Astrocyte of the hippocampus (primary cell): Measurements from ENCODE around the gene PLA2G6.

Source experiments
- DNase-seq: peaks from one replicate; pipeline ENCODE4 v3.0.0; 2011; ENCODE audit warnings: low read depth, low spot score

The PLA2G6 gene, protein sequence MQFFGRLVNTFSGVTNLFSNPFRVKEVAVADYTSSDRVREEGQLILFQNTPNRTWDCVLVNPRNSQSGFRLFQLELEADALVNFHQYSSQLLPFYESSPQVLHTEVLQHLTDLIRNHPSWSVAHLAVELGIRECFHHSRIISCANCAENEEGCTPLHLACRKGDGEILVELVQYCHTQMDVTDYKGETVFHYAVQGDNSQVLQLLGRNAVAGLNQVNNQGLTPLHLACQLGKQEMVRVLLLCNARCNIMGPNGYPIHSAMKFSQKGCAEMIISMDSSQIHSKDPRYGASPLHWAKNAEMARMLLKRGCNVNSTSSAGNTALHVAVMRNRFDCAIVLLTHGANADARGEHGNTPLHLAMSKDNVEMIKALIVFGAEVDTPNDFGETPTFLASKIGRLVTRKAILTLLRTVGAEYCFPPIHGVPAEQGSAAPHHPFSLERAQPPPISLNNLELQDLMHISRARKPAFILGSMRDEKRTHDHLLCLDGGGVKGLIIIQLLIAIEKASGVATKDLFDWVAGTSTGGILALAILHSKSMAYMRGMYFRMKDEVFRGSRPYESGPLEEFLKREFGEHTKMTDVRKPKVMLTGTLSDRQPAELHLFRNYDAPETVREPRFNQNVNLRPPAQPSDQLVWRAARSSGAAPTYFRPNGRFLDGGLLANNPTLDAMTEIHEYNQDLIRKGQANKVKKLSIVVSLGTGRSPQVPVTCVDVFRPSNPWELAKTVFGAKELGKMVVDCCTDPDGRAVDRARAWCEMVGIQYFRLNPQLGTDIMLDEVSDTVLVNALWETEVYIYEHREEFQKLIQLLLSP

DNA sequence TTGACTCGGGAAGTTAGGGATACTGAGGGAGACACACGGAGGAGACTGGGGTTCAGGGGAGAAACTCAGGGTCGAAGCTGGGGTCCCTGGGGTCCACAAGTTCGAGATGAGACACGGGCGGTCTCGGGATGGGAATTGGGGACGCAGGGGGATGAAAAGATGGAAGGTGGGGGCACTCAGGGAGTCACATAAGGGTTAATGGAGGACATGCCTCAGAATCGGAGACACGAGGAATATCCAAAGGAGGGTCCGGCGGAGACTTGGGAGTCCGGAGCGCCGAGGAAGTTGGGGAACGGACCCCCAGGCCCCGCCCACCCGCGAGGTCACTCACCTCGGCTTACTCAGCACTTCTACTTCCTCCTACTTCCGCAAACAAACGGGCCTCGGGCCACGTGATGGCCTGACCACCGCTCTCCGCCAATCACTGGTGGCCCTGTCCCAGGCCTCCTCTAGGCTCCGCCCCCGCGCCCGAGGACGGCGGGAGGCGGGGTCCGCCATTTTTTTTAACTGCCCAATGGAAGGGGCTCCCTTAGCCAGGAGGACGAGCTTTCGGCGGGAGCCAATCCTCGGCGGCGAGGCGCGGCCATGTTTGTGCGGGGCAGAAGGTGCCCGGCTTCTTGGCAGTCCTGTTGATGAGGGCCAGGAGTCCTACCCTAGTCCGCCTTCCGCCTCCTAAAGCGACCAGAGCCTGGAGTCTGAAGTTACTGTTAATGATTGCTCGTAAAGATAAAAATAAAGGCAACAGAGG, at the start of gene PLA2G6:
TSS of gene PLA2G6 (minus strand) at position 378 of the 748 bp plus-strand sequence. CDS start 12,404 bp downstream, outside the sequence.
- DNase-seq, result peak; percentile 100

DNA sequence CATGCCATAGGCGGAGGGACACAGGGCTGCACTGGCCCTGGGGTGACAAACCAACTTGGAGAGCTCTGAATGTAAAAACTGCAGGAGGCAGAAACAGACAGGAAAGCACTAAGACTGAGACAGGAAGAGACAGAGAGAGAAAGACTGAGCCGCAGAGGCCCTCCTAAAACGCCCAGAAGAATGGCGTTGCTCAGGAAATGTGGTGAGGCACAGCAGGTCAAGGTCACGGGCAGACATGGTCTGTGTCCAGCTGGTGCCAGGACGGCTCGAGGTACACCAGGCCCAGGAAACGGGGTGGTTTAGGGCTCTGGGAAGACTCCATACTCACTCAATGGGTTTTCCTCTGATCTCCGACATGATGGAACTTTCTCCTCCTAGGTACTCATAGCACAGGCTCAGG, 49.3 kb upstream of the PLA2G6 start:
- DNase-seq, result no peak

DNA sequence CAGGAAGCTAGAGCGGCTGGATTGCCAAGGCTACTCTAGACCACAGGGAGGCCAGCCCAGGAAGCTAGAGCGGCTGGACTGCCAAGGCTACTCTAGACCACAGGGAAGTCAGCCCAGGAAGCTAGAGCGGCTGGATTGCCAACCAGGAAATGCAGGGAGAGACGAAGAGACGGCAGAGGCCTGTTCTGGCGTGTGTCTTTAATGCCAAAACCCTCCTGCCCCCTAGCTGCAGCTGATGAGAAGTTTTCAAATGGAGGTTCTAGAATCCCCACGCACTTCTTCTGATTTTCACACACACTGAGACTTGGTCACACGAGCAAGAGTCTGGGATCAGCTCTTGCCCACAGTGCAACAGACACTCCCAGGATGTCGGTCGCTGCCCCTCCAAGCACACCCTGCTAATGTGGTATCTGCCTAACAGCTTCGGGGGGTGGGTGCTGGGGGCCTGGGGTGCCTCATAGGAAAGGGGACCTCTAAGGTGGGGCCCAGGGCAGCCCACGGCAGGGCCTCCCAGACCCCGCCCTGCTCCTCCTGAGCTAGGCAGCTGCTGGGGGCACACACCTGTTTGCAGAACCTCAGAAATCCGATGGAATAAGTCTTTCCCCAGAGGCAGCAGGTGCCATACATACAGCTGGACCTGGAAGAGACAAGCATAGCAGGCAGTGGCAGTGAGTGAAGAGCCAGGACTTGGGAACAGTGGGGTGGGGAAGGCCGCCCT, 48.6 kb upstream of the PLA2G6 start:
- no peak for DNase-seq

DNA sequence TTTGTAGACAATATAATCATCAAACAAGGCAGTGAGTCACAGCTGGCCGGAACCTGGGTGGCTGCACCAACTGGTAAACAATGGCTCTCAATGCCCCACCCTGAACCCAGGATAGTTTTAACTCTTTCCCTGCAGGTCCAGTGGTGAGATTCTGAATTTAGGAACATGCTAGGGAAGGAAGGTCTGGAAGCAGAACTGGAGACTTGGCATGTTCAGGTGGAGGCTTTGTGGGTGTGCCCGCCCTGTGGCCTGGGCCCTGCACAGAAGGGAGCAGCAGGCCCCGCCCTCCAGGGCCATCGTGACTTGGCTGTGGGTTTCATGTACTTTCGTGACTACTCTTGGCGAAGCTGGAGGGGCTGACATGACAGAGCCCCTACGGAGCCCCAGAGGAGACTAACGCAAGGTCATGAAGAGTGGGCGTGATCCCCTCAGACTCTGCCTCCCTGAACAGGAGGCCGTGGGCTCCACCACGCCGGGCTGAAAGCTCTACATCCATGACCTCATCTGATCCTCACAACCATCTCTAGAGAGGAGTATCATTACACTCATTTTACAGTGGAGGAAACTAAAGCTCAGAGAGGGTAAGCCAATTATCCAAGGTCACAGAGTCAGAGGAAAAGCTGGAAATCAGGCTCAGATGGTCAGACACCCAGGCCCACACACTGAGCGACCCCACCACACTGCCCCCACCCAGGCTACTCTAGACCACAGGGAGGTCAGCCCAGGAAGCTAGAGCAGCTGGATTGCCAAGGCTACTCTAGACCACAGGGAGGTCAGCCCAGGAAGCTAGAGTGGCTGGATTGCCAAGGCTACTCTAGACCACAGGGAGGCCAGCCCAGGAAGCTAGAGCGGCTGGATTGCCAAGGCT, 47.5 kb upstream of the PLA2G6 start:
- peak; percentile 64 for DNase-seq

DNA sequence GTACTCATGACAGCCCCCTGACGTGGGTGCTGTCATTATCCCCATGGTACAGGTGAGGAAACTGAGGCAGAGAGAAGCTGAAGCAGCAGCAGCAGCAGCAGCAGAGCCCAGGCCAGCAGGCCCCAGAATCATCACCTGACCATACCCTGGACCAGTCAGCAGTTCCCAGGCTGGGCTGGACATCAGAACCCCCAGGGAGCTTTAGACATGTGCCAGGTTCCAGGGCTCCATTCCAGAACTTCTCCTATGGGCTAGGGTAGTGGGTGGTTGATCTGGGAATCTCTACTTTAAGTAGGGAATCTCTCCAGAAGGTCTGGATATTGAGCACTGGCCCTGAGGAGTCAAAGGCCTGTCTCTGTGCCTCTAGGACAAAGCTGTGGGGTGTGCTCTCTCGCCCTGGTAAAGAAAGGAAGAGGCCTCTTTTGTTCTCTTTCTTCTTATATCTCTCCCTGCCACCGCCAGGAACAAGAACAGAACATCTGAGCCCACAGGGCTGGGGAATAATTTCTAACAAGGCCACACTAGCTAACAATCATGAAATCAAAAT, 46.8 kb upstream of the PLA2G6 start:
- DNase-seq, result no peak

DNA sequence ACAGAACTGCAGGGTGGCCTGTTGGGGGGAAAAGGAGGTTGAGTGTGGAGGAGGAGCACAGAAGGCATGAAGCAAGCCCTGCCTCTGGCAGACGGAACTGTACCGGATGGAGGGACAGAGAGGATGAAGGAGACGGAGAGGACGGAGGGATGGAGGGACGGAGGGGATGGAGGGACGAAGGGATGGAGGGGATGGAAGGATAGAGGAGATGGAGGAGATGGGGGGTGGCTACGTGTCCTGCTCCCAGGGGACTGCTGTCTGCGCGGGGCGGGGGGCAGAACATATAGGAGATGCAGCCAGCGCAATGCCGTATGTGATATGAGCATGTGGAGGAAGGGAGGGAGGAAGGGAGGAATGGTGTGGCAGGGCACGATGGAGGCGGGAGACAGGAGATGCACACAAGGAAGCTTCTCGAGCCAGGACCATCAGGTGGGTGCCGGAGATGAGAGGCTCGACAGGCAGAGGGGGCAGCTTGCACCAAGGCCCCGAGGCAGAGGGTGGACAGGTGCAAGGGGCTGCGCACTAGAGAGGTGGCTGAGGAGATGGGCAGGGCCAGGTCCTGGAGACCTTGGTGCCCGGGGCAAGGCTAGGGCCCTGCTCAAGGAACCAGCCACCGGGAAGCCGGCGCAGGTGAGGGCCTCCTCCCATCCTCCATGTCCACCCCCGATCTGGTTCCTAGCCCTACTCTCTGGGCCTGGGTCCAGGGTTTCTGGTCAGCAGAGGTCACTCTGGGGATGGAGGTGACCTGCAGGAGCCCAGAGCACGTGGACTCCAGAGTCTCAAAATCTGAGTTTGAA, 45.4 kb upstream of the PLA2G6 start:
- no peak for DNase-seq

DNA sequence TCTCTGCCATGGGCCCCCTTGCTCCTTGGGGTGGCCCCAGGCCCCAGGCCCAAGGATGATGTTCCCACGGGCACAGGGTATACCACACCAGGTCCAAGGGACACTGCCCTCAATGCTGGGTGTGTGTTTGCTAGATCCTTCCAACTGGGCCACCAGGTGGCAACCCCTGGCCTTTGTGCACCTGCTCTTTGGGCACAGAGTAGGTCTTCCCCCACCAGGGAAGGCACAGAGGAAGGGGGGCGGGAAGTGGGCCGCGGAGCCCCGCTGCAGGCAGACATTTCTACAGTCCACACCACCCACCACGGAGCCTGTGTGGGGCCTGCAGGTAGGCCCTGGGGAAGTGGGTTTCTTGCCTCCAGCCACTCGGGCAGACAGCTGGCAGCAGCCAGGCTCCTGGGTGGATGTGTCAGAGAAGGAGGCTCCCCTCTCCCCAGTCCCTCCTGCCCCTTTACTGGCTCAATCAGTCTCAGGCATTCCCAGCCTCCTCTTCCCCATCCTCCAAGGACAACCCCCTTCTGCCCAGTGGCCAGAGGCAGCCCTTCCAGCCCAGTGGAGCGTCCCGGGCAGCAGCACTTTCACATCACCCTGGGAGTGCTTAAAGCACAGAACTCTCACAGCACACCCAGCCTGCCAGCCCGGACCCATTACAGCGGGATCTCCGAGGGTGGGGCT, 41.8 kb upstream of the PLA2G6 start:
- DNase-seq, result no peak

DNA sequence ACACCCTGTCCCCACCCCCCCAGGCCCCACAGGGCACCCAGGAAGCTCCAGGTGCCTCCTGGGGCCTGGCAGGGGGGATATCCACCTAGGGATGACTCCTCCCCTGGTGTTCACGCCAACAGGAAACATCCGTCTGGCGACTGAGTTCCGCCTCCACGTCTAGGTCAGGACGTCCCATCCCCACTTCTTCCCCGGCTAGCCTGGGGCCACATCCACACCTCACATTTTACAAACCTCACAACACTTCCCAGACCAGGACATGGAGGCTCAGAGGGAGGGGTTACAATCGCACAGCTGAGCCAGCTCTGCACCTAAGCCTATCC, 41.1 kb upstream of the PLA2G6 start:
- DNase-seq, result no peak

DNA sequence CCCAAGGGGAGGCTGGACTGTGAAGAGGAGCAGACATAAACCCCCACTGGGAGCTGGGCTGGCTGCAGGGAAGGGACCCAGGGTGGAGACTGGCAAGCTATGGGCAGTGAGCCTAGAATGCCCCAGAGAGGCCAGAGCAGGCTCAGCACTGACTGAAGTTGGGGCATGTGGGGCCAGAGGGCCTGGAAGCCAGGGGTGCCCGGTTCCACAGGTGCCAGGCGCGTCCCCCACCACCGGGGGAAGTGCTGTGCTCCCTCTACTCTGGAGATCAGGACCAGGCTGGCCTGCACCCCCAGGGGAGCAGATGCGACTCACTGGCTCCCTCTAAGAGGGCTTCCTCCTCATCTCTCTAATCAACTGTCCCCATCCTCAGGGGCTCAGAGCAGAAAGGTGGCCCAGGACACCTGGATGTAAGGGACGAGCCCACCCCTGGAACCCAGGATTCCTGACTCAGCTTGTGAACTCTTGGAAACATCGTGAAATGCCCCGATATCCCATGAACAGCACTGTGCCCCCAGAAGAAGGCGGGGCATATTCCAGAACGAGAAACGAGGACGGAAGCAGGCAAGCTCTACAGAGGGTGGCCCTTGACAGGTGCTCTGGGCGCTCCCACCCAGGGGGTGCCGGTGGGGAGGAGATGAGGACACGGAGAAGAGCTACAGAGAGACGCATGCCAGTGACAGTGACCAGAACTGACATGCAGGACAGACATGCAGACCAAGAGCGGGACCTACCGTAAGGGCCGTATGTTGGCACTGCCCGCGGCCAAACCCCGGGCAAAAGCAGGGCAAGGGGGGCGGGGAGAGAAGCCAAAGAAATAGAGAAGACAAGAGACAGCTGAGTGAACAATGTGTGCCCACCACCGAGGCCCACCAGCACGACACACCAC, 40.5 kb upstream of the PLA2G6 start:
- no peak for DNase-seq

DNA sequence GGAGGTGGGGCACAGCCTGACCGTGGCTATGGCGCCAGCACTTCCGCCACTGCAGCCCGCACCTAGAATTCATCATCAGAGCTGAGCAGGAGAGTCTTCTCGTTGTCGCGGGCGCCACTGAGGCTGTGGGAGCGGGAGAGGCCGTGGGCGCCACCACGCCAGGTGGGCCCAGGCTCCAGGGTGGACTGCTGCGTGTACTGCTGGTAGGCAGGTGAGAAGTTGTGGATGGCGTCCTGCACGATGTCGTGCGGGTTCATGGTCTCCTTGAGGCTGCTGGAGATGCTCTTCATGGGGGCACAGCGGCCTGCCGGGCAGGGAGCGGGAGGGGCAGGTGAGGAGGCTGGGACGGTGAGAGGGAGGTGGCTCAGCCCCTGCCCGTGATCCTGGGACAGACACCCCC, 39.8 kb upstream of the PLA2G6 start:
- no peak for DNase-seq

DNA sequence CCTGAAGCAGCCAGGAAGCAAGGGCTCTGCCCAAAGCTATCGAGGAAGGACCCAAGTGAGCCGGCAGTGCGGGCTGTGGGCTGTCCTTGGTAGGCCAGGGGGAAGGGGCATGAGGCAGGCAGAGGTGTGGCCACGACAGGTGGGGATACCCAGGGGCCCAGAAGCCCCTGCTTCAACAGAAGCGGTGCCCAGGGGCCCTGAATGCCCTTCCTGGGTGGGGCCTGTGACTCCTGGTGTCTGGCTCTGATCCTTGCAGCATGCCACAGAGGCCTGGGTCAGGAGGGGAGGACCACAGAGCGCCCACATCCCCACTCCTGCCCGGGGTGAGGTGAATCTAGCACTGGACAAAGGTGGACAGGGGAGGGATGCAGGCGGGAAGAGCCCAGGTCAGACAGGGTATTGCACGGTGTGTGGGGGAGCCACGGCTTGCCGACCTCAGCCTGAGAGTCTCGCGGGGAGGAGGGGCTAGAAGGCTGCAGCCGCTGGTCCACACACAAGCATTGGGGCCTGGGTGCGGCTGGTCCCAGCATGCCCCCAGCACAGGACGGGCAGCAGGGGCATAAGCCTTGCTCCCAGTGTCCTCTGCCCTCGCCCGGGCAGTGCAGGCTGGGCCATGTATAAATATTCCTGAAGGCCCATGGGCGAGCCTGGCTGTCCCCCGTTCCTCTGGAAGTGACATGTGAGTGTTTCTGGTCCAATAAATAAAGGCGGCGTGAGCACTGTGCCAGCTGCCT, 39.2 kb upstream of the PLA2G6 start:
- no peak for DNase-seq

DNA sequence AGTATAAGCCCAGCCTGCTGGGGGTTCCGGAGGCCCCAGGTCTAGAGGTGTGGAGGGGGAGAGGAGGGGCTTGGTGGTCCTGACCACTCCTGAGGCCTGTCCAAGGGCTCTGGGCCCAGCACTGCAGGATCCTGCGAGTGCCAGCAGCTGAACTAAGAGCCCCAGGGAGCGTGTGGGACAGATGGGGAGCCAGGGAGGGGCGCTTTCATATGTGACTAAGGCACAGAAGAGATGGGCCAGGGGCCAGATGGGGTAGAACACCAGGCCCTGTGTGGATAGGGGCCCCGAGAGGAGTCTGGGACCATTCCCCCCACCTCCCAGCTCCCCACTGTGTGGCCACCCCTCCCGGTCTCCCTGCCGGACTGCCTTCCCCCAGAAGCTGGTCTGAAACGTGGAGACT, 38.5 kb upstream of the PLA2G6 start:
- no peak for DNase-seq

DNA sequence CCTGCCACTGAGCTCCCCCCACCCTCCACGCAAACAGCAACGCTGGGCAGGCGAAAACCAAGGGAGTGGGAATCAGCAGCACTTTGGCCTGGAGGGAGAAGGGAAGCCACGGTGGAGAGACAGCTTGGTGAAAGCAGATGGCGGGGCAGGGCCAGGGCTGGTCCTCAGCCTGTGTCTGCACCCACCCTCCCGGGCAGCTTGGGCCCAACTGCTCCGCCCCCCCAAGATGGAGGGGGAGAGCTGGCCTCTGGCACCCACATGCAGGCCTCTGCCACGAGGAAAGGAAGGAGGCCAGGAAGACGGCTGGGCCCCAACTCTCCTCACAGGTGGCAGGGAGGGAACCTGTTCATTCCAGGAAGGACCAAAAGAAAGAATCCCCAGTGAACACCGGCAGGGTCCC, 38.0 kb upstream of the PLA2G6 start:
- DNase-seq, result no peak

DNA sequence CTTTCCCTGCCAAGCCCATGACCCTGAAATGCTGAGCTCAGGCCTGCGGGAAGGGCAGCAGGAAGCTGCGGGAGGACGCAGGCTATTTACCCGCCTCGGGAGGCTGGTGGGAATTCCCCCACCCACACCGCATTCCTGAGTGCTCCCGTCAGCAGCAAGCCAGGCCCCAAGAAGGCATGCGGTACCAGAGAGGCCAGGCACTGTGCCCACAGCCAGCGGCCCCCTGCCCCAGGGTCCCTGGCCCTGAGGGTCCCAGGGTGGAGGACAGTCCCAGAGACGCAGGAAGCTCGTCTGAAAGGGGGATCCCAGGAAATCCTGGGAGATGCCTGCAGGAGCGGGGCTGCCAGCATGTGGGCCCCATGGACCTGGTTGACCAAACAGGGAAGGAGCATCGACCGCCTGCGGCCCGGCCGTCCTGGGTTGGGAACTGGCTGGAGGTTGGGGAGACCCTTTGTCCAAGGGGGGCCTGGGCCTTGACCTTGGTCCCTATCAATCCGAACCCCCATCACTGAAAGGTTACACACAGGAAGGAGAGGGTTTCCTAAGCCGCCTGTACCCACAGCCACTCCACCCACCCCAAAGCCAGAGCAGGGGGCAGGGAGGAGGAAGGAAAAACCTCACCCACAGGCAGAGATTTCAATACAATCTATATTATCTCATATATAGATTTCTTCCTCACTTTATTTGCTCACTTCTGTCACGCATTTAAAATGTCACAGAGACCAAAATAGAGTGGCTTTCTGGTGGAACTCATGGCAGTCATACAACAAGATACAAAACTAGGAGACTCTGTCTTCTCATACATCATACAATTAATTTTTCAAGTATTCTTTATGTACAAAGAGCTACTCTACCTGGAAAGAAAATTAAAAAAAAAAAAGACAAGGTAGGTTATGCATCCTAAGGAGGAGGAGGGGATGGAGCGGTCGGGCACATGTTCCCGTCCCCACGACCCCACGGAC, 37.3 kb upstream of the PLA2G6 start:
- DNase-seq, result peak; percentile 98

DNA sequence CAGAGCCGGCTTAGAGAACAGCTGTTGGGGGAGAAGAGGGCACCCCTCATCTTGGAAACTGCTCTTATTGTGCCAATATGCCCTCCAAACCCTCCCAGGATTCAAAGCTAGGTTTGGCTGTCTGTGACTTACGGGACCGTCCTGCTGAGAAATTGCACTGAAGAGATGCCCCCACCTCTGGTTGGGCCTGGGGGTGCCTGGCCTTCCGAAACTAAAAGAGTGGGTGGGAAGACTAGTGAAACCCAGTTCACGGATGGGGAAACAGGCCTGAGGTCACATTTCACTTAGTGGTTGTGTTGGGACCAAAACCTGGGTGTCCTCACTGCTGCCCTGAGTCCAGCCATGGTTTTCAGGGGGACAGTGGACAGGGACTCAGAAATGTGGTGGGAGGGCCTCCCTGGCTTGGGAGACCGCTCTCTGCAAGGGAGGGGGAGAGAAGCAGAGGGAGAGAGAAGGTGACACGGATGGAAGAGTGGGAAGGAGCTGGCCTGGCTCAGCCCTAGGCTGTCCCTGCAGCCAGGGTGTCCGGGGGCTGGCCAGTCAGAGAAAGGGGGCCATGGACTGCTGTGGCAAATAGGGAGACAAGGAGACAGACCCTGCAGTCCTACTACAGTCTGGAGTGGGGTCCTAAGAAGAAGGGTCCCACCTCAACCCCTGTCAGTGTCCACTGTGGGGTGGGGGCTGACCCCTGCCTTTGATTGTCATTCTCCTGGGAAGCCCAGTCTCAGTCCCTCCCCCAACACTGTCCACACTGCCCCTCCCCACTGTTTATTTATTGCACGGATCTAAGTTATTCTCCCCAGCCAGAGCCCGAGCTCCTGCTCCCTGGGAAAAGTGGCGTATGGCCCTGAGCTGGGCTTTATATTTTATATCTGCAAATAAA, 33.8 kb upstream of the PLA2G6 start:
- DNase-seq, result no peak
